GM23338 (cell line): ENCODE data around the gene SLC1A4. TPM values are rescaled to one million over a fixed set of nuclear protein-coding genes. Genes with fewer than 3 reads are reported as not detected.

Experiments
- ATAC-seq: fragments of 200-7000 bp; cut with Tn5 transposase; 3 replicates; pipeline ENCODE4 v1.9.1; 2020
- DNase-seq: peaks from one replicate; pipeline ENCODE4 v3.0.0-alpha.2; 2015; ENCODE audit warnings: low spot score
- H2AFZ ChIP-seq: fragments of 200-600 bp; sonication (generic); 2 replicates; pipeline ENCODE4 v1.8.0; 2016; ENCODE audit warnings: antibody characterized with exemption, mild to moderate bottlenecking, moderate library complexity
- H3F3A ChIP-seq: fragments of 200-600 bp; sonication (generic); replicated peaks from 2 replicates; pipeline ENCODE4 v1.8.0; 2017; ENCODE audit warnings: antibody characterized with exemption, mixed run types, low read depth
- H3K27ac ChIP-seq: fragments of 200-600 bp; sonication (generic); 2 replicates; pipeline ENCODE4 v1.6.1; 2016; ENCODE audit warnings: low read depth
- H3K27me3 ChIP-seq: fragments of 200-600 bp; sonication (generic); 2 replicates; pipeline ENCODE4 v1.8.0; 2016; ENCODE audit warnings: mild to moderate bottlenecking, mixed run types, moderate library complexity; ENCODE audit not compliant: insufficient read depth
- H3K36me3 ChIP-seq: fragments of 200-600 bp; sonication (generic); 2 replicates; pipeline ENCODE4 v1.8.0; 2016; ENCODE audit warnings: mild to moderate bottlenecking; ENCODE audit not compliant: insufficient read depth
- H3K4me1 ChIP-seq: fragments of 200-600 bp; sonication (generic); 2 replicates; pipeline ENCODE4 v1.8.0; 2016; ENCODE audit warnings: mild to moderate bottlenecking, moderate library complexity; ENCODE audit not compliant: insufficient read depth
- H3K4me2 ChIP-seq: fragments of 200-600 bp; sonication (generic); 2 replicates; pipeline ENCODE4 v1.7.1; 2017; ENCODE audit warnings: mixed run types
- H3K4me3 ChIP-seq: fragments of 200-600 bp; sonication (generic); 2 replicates; pipeline ENCODE4 v1.6.1; 2016; ENCODE audit warnings: mixed run types
- H3K79me2 ChIP-seq: fragments of 200-600 bp; sonication (generic); replicated peaks from 2 replicates; pipeline ENCODE4 v1.8.0; 2017; ENCODE audit warnings: mild to moderate bottlenecking; ENCODE audit not compliant: insufficient read depth
- H3K9me2 ChIP-seq: fragments of 200-600 bp; sonication (generic); 2 replicates; pipeline ENCODE4 v1.8.0; 2017; ENCODE audit not compliant: insufficient read depth
- H4K20me1 ChIP-seq: fragments of 200-600 bp; sonication (generic); replicated peaks from 2 replicates; pipeline ENCODE4 v1.8.0; 2017; ENCODE audit warnings: mild to moderate bottlenecking; ENCODE audit not compliant: insufficient read depth
- H3K27ac Mint-ChIP-seq: 2 replicates; pipeline ENCODE4 v1.8.0; 2020; ENCODE audit warnings: inconsistent platforms, mild to moderate bottlenecking, moderate library complexity, mixed read lengths
- H3K27me3 Mint-ChIP-seq: 3 replicates; pipeline ENCODE4 v1.8.0; 2022; ENCODE audit warnings: low read depth, mild to moderate bottlenecking, moderate library complexity, mixed read lengths, inconsistent platforms; ENCODE audit not compliant: insufficient read depth, poor library complexity
- H3K36me3 Mint-ChIP-seq: 3 replicates; pipeline ENCODE4 v1.8.0; 2021; ENCODE audit warnings: low read depth, mild to moderate bottlenecking, inconsistent platforms, moderate library complexity, mixed read lengths
- H3K4me1 Mint-ChIP-seq: 3 replicates; pipeline ENCODE4 v1.8.0; 2020; ENCODE audit warnings: mild to moderate bottlenecking, inconsistent platforms, mixed read lengths
- H3K4me3 Mint-ChIP-seq: 3 replicates; pipeline ENCODE4 v1.8.0; 2021; ENCODE audit warnings: moderate library complexity, mild to moderate bottlenecking, inconsistent platforms, mixed read lengths
- H3K9me3 Mint-ChIP-seq: 3 replicates; pipeline ENCODE4 v1.8.0; 2020; ENCODE audit warnings: moderate library complexity, mild to moderate bottlenecking, inconsistent platforms, mixed read lengths
- CREB1 ChIP-seq: fragments of 250-450 bp; sonication (Bioruptor Pico); IDR thresholded peaks from 2 replicates; pipeline ENCODE4 v1.5.0; 2020; ENCODE audit warnings: low read depth, mild to moderate bottlenecking, moderate library complexity
- CTCF ChIP-seq, 2 experiments: fragments of 200-600 bp in 1 of 2; sonication (generic) in 1 of 2; conservative IDR thresholded peaks; 2 replicates each; pipeline versions ENCODE4 v1.5.1 to v1.6.1; 2016 to 2017; ENCODE audit warnings: antibody characterized with exemption in 2 of 2, low read depth in 2 of 2, mild to moderate bottlenecking in 2 of 2, moderate library complexity in 1 of 2
- ETS1 ChIP-seq: IDR thresholded peaks from 2 replicates; pipeline ENCODE4 v1.6.1; 2016; ENCODE audit warnings: antibody characterized with exemption
- EZH2 ChIP-seq: fragments of 200-600 bp; sonication (generic); IDR thresholded peaks from one replicate; pipeline ENCODE4 v1.8.0; 2017; ENCODE audit warnings: antibody characterized with exemption, mild to moderate bottlenecking, low read depth; ENCODE audit not compliant: unreplicated experiment
- EZH2phosphoT487 ChIP-seq: fragments of 200-600 bp; sonication (generic); IDR thresholded peaks from one replicate; pipeline ENCODE4 v1.8.1; 2018; ENCODE audit warnings: antibody characterized with exemption; ENCODE audit not compliant: unreplicated experiment
- NANOG ChIP-seq: IDR thresholded peaks from 2 replicates; pipeline ENCODE4 v1.6.1; 2016; ENCODE audit warnings: antibody characterized with exemption, borderline replicate concordance
- POLR2AphosphoS5 ChIP-seq: IDR thresholded peaks from 2 replicates; pipeline ENCODE4 v1.6.1; 2016; ENCODE audit warnings: antibody characterized with exemption, low read depth
- REST ChIP-seq: IDR thresholded peaks from one replicate; pipeline ENCODE4 v1.6.1; 2018; ENCODE audit warnings: antibody characterized with exemption; ENCODE audit not compliant: unreplicated experiment
- STAT1 ChIP-seq: IDR thresholded peaks from one replicate; pipeline ENCODE4 v1.6.1; 2016; ENCODE audit warnings: antibody characterized with exemption; ENCODE audit not compliant: unreplicated experiment
- ZNF114 ChIP-seq: fragments of 250-450 bp; sonication (Bioruptor Pico); IDR thresholded peaks from 2 replicates; pipeline ENCODE4 v1.5.0; 2020; ENCODE audit warnings: mild to moderate bottlenecking, moderate library complexity
- ZNF331 ChIP-seq: fragments of 250-450 bp; sonication (Bioruptor Pico); IDR thresholded peaks from 2 replicates; pipeline ENCODE4 v1.5.0; 2020; ENCODE audit warnings: low read depth, mild to moderate bottlenecking, moderate library complexity
- ZNF462 ChIP-seq: fragments of 250-450 bp; sonication (Bioruptor Pico); IDR thresholded peaks from 2 replicates; pipeline ENCODE4 v1.5.0; 2020; ENCODE audit warnings: mild to moderate bottlenecking, moderate library complexity
- polyA plus RNA-seq: library from polyadenylated mRNA; unstranded; fragments of >200 nt; fragmentation: Nextera tagmentation; extraction: Ambion mirVana; gene quantifications from 2 replicates; pipeline ENCODE4 v1.2.1, GENCODE V29; 2016
- total RNA-seq: library from RNA; depleted of rRNA; stranded (reverse); fragments of >200 nt; shearing (Covaris generic); gene quantifications from 2 replicates; pipeline ENCODE4 v1.2.3, GENCODE V29; 2014

Gene SLC1A4
- total and polyA plus RNA-seq, 2 experiments from 2014 or later: 1.3 to 2.7 TPM

GRCh38 chr2:65053199-65053598 is 64.0 kb downstream of the SLC1A4 start:
- Histone ChIP-seq H3F3A (no peaks in the 10 kb centered on the region), H3K4me1 (peaks cover 24% of the 10 kb centered on the region), H2AFZ (no peak overlapping the region), H3K4me3 (no peak overlapping the region), H3K27me3 (no peaks in the 10 kb centered on the region), H3K9me2 (no peaks in the 10 kb centered on the region), H4K20me1 (peaks cover 10% of the 10 kb centered on the region), H3K4me2 (no peak overlapping the region), H3K36me3 (peaks cover 8% of the 10 kb centered on the region; the same call in 1 of the 2 replicates), H3K79me2 (peaks cover 24% of the 10 kb centered on the region), H3K27ac (no peak overlapping the region)
- Mint-ChIP-seq H3K4me3 (no peak overlapping the region), H3K4me1 (peaks cover 34% of the 10 kb centered on the region), H3K27ac (no peak overlapping the region), H3K36me3 (peaks cover 45% of the 10 kb centered on the region), H3K9me3 (peaks cover 12% of the 10 kb centered on the region), H3K27me3 (peaks cover 11% of the 10 kb centered on the region)
- ATAC-seq (no peak), DNase-seq (no peak)
- TF ChIP-seq ZNF114 (no peak), POLR2AphosphoS5 (no peak), ZNF331 (CRISPR knock-in tag) (no peak), EZH2 (no peak), STAT1 (no peak), EZH2phosphoT487 (no peak), ETS1 (no peak), ZNF462 (CRISPR knock-in tag) (no peak), CREB1 (CRISPR knock-in tag) (no peak), CTCF (conservative IDR thresholded peaks at IDR 0.05; ENCODE audit: low read depth in 2 of 2) (no peak), NANOG (no peak), REST (no peak)
